Head of caudate nucleus (tissue), 42 donors: Measurements from ENCODE around the gene ZBTB25.

Source experiments
- DNase-seq, 42 donors: peaks; one replicate each; pipeline versions ENCODE4 v3.0.0 to v3.0.0-alpha.2; 2020 to 2021; ENCODE audit warnings: mixed read lengths in 7 of 42
- intact Hi-C: fragments of 100-400 bp; cut with DNase I; formaldehyde crosslinking; loops from one replicate; pipeline ENCODE4 v1.15.0; 2022

The ZBTB25 gene

GRCh38 chr14:64503434-64504309 lies at the start of gene ZBTB25:
ZBTB25 (minus strand) TSS chr14:64503838; CDS start chr14:64490533, 13,305 bp downstream.
- intact Hi-C loops = loop anchor here (2.0 to 10.0 kb wide), 3 partner anchors 37 to 159 kb away; partner anchors contain the start of gene HSPA2
- DNase-seq = peak; percentile 76 to 97 (median 92)

- DNase-seq = no peak
- intact Hi-C loops = no loop called here
Observed at GRCh38 chr14:64550621-64551333, 47.1 kb upstream of the ZBTB25 start.

- peak in 22 of 42 donors; percentile 11 to 58 (median 35) for DNase-seq
- intact Hi-C loops = loop anchor here (5.0 kb wide), 1 partner anchor 212 kb away; no protein-coding TSS in a partner anchor
Observed at GRCh38 chr14:64549791-64550620, 46.4 kb upstream of the ZBTB25 start, which contains the start of gene PPP1R36. PPP1R36 (plus strand) TSS chr14:64549961; CDS start chr14:64549998, 37 bp downstream.

GRCh38 chr14:64549016-64549415 lies 45.4 kb upstream of the ZBTB25 start:
- intact Hi-C loops = loop anchor here (5.0 kb wide), 1 partner anchor 213 kb away; no protein-coding TSS in a partner anchor
- DNase-seq = no peak

GRCh38 chr14:64544607-64545312 lies 41.1 kb upstream of the ZBTB25 start:
- intact Hi-C loops = loop anchor here (5.0 kb wide), 1 partner anchor 218 kb away; no protein-coding TSS in a partner anchor
- DNase-seq = no peak

GRCh38 chr14:64542836-64543201 lies 39.2 kb upstream of the ZBTB25 start:
- intact Hi-C loops = loop anchor here (2.0 kb wide), 1 partner anchor 94 kb away; no protein-coding TSS in a partner anchor
- no peak for DNase-seq

- intact Hi-C loops = loop anchor here (2.0 kb wide), 2 partner anchors 37 to 95 kb away; partner anchors contain the start of gene ZBTB1
- peak in 10 of 42 donors; percentile 10 to 43 (median 16) for DNase-seq
Observed at GRCh38 chr14:64541972-64542835, 38.6 kb upstream of the ZBTB25 start.

GRCh38 chr14:64541261-64541971 lies 37.8 kb upstream of the ZBTB25 start:
- DNase-seq = peak in 35 of 42 donors; percentile 3 to 75 (median 38)
- intact Hi-C loops = loop anchor here (2.0 kb wide), 1 partner anchor 37 kb away; the partner anchor contains the start of gene ZBTB1

- intact Hi-C loops = loop anchor here (2.0 kb wide), 1 partner anchor 36 kb away; the partner anchor contains the start of gene ZBTB1
Observed at GRCh38 chr14:64540208-64541202, 36.9 kb upstream of the ZBTB25 start, which contains the start of gene HSPA2. HSPA2 (plus strand) TSS chr14:64540741; CDS start chr14:64540850, 109 bp downstream.

GRCh38 chr14:64536488-64537245 lies 33.0 kb upstream of the ZBTB25 start:
- intact Hi-C loops = no loop called here
- no peak for DNase-seq

More at GRCh38 chr14:64540208-64541202, 36.9 kb upstream of the ZBTB25 start, which contains the start of gene HSPA2:
- DNase-seq = peak; percentile 97 to 100 (median 99)

- intact Hi-C loops = no loop called here
- no peak for DNase-seq
Observed at GRCh38 chr14:64531567-64531966, 27.9 kb upstream of the ZBTB25 start.

GRCh38 chr14:64525354-64525753 lies 21.7 kb upstream of the ZBTB25 start:
- intact Hi-C loops = no loop called here
- no peak for DNase-seq

- intact Hi-C loops = no loop called here
- no peak for DNase-seq
Observed at GRCh38 chr14:64522591-64523355, 19.1 kb upstream of the ZBTB25 start.
